Kidney epithelial cell (primary cell): ENCODE measurements around the gene ACE. TPM values are rescaled to one million over a fixed set of nuclear protein-coding genes. Genes with fewer than 3 reads are reported as not detected.
"Not testable (repeated sequence)": the region's sequence is repeated elsewhere in the genome, so short reads cannot be mapped to it uniquely, and the experiment has no call there.

ENCODE experiments used
- DNase-seq: peaks from one replicate; pipeline ENCODE4 v3.0.0-alpha.2; 2010; ENCODE audit warnings: low read depth
- H3K27me3 ChIP-seq: 2 replicates; pipeline ENCODE4 v1.6.0; 2011; ENCODE audit warnings: low read length; ENCODE audit not compliant: control insufficient read depth, insufficient read depth
- H3K36me3 ChIP-seq: 2 replicates; pipeline ENCODE4 v1.5.1; 2011; ENCODE audit warnings: low read length; ENCODE audit not compliant: control insufficient read depth, insufficient read depth
- H3K4me3 ChIP-seq: 2 replicates; pipeline ENCODE4 v1.5.1; 2011; ENCODE audit warnings: low read depth, mild to moderate bottlenecking, control low read depth, low read length
- total RNA-seq: library from RNA; depleted of rRNA; stranded (reverse); fragments of >200 nt; gene quantifications from 2 replicates; pipeline ENCODE4 v1.2.3, GENCODE V29; 2015
- TF ChIP-seq, protein P1 (sequence below): IDR thresholded peaks from 2 replicates; pipeline ENCODE4 v1.5.1; 2011; ENCODE audit warnings: mild to moderate bottlenecking, moderate library complexity, low read length, control low read depth, inconsistent platforms; ENCODE audit not compliant: insufficient read depth, poor library complexity, severe bottlenecking

The ACE gene
- total RNA-seq, 1 donor from 2014 or later: 1.5 TPM

DNA sequence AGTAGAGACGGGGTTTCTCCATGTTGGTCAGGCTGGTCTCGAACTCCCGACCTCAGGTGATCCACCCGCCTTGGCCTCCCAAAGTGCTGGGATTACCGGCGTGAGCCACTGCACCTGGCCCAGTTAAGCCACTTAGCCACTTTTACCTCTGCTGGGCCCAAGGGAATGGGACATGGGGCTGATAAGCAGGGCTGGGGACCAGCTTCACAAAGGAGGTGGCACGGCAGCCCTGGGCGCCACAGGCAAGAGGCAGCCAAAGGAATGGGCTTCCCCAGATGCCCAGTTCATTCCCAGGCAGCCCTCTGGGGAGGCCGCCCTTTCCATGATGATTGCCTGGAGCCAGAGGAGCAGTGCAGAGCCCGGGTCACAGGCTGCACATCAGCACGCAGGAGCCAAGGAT, 25.7 kb upstream of the ACE start:
- no peak for DNase-seq
- TF ChIP-seq, protein P1, sequence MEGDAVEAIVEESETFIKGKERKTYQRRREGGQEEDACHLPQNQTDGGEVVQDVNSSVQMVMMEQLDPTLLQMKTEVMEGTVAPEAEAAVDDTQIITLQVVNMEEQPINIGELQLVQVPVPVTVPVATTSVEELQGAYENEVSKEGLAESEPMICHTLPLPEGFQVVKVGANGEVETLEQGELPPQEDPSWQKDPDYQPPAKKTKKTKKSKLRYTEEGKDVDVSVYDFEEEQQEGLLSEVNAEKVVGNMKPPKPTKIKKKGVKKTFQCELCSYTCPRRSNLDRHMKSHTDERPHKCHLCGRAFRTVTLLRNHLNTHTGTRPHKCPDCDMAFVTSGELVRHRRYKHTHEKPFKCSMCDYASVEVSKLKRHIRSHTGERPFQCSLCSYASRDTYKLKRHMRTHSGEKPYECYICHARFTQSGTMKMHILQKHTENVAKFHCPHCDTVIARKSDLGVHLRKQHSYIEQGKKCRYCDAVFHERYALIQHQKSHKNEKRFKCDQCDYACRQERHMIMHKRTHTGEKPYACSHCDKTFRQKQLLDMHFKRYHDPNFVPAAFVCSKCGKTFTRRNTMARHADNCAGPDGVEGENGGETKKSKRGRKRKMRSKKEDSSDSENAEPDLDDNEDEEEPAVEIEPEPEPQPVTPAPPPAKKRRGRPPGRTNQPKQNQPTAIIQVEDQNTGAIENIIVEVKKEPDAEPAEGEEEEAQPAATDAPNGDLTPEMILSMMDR: no peak

DNA sequence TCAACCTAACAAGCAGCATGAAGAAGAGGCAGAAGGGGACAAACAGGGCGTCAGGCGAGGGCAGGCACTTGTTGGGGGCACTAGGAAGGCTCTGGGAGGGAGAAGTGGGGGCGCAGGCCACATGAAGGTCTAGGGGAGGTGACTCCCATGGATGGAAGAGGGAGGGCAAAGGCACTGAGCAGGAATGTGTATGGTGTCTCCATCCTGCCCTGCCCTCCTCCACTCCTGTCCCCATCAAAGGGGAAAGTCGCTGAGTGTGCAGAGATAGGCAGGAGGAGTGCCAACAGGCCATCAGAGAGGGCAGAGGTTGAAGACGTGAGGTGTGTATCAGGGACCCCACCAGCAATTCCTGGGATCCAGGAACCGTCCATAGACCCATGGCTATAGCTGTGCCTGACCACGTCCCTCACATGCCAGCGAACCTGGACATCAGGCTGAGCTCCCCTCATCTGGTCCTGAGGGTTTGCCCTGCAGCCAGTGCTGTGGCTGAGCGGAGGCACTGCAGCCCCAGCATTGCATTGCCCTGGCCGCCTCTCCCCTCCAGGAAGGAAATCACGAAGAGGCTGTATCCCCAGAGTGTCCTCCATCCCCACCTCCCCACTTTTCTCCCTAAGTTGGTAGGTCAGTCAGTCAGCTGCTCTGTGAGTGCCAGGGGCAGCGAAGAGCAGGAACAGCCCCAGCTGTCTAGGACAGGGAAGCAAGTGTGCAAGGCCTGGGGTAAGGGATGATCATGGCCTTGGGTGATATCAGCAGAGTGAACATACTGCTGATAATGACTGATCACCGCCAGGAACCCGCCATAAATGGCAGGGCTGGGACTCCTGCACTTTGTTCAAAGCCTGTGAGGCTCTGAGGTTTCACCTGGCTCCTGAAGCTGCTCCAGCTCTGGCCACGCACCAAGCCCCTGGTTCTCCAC, 24.6 kb upstream of the ACE start:
- Histone ChIP-seq H3K36me3 (no peaks in the 10 kb centered on the region), H3K27me3 (no peaks in the 10 kb centered on the region), H3K4me3 (no peak overlapping the region)
- TF ChIP-seq, protein P1: no peak
- no peak for DNase-seq

More for the DNA sequence above, 25.7 kb upstream of the ACE start:
- Histone ChIP-seq H3K27me3 (no peaks in the 10 kb centered on the region), H3K36me3 (no peaks in the 10 kb centered on the region), H3K4me3 (no peak overlapping the region)

DNA sequence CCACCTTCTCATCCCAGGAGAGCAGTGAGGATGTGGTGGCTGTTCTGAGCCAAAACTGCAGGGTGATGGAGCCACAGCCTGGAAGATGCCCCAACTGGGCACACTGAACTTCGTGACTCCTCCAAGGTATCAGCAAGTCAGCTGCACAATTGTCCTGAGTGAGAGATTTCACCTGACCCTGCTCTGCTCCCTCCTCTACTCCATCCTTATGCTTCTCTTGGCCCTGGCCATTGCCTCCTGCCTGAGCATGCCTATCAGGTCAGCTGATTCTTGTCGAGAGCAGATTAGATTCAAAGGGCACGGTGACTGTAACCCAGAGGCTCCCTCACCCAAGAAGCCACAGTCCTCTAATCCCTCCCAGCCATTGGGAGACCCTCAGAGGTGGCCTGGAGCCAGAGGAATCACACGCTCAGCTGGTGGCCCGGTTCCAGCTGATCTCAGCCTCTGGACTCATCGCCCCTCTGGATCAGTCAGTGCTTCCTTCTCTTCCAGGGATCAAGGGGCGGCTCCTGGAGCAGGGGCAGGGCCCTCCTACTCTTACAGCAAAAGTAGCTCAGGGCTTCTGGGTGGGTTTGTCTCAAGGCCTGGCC, 23.8 kb upstream of the ACE start:
- DNase-seq: no peak

DNA sequence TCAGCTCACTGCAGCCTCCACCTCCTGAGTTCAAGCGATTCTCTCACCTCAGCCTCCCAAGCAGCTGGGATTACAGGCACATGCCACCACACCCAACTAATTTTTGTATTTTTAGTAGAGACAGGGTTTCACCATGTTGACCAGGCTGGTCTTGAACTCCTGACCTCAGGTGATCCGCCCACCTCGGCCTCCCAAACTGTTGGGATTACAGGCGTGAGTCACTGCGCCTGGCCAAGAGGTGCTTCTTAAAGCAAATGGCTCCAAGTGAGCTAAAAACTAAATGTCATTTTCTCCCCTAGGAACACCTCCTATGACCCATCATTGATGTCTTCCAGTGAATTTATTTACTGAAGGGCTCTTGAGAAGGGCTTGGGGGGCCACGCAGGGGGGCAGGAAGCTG, 22.5 kb upstream of the ACE start:
- not testable (repeated sequence) for H3K27me3 ChIP-seq, DNase-seq, H3K36me3 ChIP-seq, H3K4me3 ChIP-seq

More for the DNA sequence above, 23.8 kb upstream of the ACE start:
- H3K4me3 ChIP-seq: no peak overlapping the region
- TF ChIP-seq, protein P1: no peak
- no peaks in the 10 kb centered on the region for H3K27me3 ChIP-seq
- H3K36me3 ChIP-seq: no peaks in the 10 kb centered on the region

DNA sequence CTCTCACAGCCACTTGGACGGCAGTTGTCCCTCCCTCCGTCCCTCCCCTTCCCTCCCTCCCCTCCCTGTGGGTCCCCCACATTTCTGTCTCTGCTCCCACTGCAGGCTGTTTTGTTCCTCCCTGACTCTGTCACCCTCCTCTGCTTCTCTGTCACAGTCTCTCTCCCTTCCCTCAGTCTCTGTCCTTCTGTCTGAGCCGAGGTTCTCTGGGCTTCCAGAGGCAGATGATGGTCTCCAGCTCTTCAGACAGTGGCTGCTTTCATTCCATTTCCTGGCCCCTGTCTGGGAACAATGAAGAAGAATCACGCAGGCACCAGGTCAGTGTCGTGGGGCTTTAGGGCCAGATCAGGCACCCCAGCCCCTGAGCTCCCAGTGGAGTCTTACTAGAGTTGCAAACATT, 21.9 kb upstream of the ACE start:
- Histone ChIP-seq H3K27me3 (no peaks in the 10 kb centered on the region), H3K4me3 (no peak overlapping the region), H3K36me3 (no peaks in the 10 kb centered on the region)
- no peak for DNase-seq
- TF ChIP-seq, protein P1: no peak

DNA sequence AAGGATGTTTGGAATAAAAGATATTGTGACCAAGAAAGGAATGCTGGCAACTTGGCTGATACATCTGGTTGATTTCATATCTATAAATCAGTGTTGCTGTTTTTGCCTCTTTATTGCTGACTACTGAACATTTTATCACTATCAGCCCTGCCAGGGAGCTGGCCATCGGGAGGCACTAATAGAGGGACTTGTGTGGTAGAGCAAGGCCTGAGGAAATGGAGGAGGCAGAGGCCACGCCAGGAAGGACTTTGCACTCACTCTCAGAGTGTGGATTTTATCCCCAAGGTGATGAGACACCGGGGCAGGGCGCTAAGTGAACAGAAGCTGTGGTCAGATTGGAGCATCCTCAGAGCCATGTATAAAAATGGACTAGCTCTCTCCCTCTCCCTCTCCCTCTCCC, 21.4 kb upstream of the ACE start:
- DNase-seq: no peak
- Histone ChIP-seq H3K36me3 (no peaks in the 10 kb centered on the region), H3K4me3 (no peak overlapping the region), H3K27me3 (no peaks in the 10 kb centered on the region)
- TF ChIP-seq, protein P1: no peak
